Tibial nerve (tissue), 4 donors: ENCODE results near the gene PDZD4. TPM values are rescaled to one million over a fixed set of nuclear protein-coding genes. Genes with fewer than 3 reads are reported as not detected.

Experiments
- DNase-seq, 2 donors: peaks; one replicate each; pipeline ENCODE4 v3.0.0-alpha.2; 2019; ENCODE audit warnings: low spot score in 2 of 2
- H3K27ac ChIP-seq, 4 donors: fragments of 200-600 bp; sonication (generic) in 3 of 4; one replicate each; pipeline ENCODE4 v1.5.1; 2017 to 2019; ENCODE audit warnings: mild to moderate bottlenecking in 1 of 4
- H3K27me3 ChIP-seq, 2 donors: fragments of 200-600 bp; sonication (generic) in 1 of 2; one replicate each; pipeline versions ENCODE4 v1.5.1 to v1.6.0; 2017 to 2019
- H3K36me3 ChIP-seq, 3 donors: fragments of 200-600 bp; sonication (generic); one replicate each; pipeline ENCODE4 v1.5.1; 2018 to 2019
- H3K4me1 ChIP-seq, 4 donors: fragments of 200-600 bp; sonication (generic) in 3 of 4; one replicate each; pipeline ENCODE4 v1.5.1; 2017 to 2019
- H3K4me3 ChIP-seq, 4 donors: fragments of 200-600 bp; sonication (generic) in 3 of 4; one replicate each; pipeline ENCODE4 v1.5.1; 2017 to 2019; ENCODE audit warnings: mild to moderate bottlenecking in 1 of 4, moderate library complexity in 1 of 4
- H3K9me3 ChIP-seq, 4 donors: fragments of 200-600 bp; sonication (generic) in 3 of 4; one replicate each; pipeline ENCODE4 v1.5.1; 2017 to 2019
- EP300 ChIP-seq, 2 donors: sonication (generic); formaldehyde crosslinking; IDR thresholded peaks; one replicate each; pipeline ENCODE4 v1.6.1; 2017; ENCODE audit warnings: antibody characterized with exemption in 2 of 2, mild to moderate bottlenecking in 1 of 2
- POLR2A ChIP-seq, 2 donors: fragments of 450-650 bp; IDR thresholded peaks; one replicate each; pipeline ENCODE4 v1.6.1; 2017; ENCODE audit warnings: antibody characterized with exemption in 2 of 2, mild to moderate bottlenecking in 2 of 2, moderate library complexity in 2 of 2
- WGBS, 2 donors: methylation state at CpG; one replicate each; pipeline ENCODE4 v1.1.5; 2018; 5-methylcytosine and 5-hydroxymethylcytosine counted together
- total RNA-seq, 4 donors: library from RNA; depleted of rRNA; stranded (reverse); fragments of >200 nt; gene quantifications; one replicate each; pipeline ENCODE4 v1.1.0, GENCODE V29; 2016
- TF ChIP-seq, protein P1 (sequence below), 5 experiments: fragments of 200-600 bp in 3 of 5; fragments of 450-650 bp in 2 of 5; sonication (generic) in 3 of 5; IDR thresholded peaks; one replicate each; pipeline ENCODE4 v1.5.1; 2016 to 2019; ENCODE audit warnings: antibody characterized with exemption in 5 of 5, mild to moderate bottlenecking in 3 of 5, moderate library complexity in 2 of 5

The PDZD4 gene
- total RNA-seq, 4 donors from 2014 or later: 19.9 to 24.6 (median 21.2) TPM

DNA sequence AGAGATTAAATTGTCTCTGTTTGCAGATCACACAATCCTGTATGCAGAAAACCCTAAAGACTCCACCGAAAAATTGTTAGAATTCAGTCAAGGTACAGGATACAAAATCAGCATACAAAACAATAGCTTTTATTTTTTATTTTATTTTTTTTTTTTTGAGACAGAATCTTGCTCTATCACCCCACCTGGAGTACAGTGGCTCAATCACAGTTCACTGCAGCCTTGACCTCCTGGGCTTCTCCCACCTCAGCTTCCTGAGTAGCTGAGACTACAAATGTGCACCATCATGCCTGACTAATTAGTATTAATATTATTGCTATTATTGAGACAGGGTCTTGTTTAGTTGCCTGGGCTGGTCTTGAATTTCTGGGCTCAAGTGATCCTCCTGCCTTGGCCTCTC is 75.2 kb downstream of the PDZD4 start:
- H3K27me3 ChIP-seq: no peaks in the 10 kb centered on the region
- no peaks in the 10 kb centered on the region for H3K4me1 ChIP-seq
- peaks cover 0 to 11% (median 0%) of the 10 kb centered on the region in 4 donors for H3K9me3 ChIP-seq
- no peak overlapping the region for H3K4me3 ChIP-seq
- no peaks in the 10 kb centered on the region for H3K36me3 ChIP-seq
- TF ChIP-seq, protein P1, sequence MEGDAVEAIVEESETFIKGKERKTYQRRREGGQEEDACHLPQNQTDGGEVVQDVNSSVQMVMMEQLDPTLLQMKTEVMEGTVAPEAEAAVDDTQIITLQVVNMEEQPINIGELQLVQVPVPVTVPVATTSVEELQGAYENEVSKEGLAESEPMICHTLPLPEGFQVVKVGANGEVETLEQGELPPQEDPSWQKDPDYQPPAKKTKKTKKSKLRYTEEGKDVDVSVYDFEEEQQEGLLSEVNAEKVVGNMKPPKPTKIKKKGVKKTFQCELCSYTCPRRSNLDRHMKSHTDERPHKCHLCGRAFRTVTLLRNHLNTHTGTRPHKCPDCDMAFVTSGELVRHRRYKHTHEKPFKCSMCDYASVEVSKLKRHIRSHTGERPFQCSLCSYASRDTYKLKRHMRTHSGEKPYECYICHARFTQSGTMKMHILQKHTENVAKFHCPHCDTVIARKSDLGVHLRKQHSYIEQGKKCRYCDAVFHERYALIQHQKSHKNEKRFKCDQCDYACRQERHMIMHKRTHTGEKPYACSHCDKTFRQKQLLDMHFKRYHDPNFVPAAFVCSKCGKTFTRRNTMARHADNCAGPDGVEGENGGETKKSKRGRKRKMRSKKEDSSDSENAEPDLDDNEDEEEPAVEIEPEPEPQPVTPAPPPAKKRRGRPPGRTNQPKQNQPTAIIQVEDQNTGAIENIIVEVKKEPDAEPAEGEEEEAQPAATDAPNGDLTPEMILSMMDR (IDR thresholded peaks at IDR 0.05): no peak
- TF ChIP-seq POLR2A (IDR thresholded peaks at IDR 0.05) (no peak), EP300 (IDR thresholded peaks at IDR 0.05) (no peak)
- H3K27ac ChIP-seq: no peak overlapping the region
- no peak for DNase-seq
- 77 to 86% methylated on average over 1 of the region's 1 CpG for WGBS, 2 donors

Other genes starting within 250 kb of the PDZD4 start
- 10 to 100 TPM; 26.4 to 36.9 (median 32.2) TPM for gene CCNQ, start 231.4 kb downstream of the PDZD4 start, total RNA-seq
- not detected for gene DUSP9, start 183.3 kb downstream of the PDZD4 start, total RNA-seq
- gene PNCK, start 156.7 kb downstream of the PDZD4 start, total RNA-seq: 1 to 10 TPM in 2 of 4 donors, under 1 TPM in 1, not detected in 1; 0.63 to 4.5 (median 3.6) TPM
- gene SLC6A8, start 142.6 kb downstream of the PDZD4 start, total RNA-seq: 10 to 100 TPM; 14.4 to 26.7 (median 21.9) TPM
- gene BCAP31, start 106.2 kb downstream of the PDZD4 start, total RNA-seq: 100 to 1,000 TPM in 3 of 4 donors, 10 to 100 TPM in 1; 99.0 to 126 (median 114) TPM
- 10 to 100 TPM; 13.0 to 36.6 (median 15.0) TPM for gene ABCD1, start 105.7 kb downstream of the PDZD4 start, total RNA-seq
- 10 to 100 TPM; 45.4 to 77.7 (median 50.3) TPM for gene PLXNB3, start 66.3 kb downstream of the PDZD4 start, total RNA-seq
- gene SRPK3, start 49.5 kb downstream of the PDZD4 start, total RNA-seq: 1 to 10 TPM in 2 of 4 donors, under 1 TPM in 2; 0.87 to 5.1 (median 1.4) TPM
- gene IDH3G, start 36.2 kb downstream of the PDZD4 start, total RNA-seq: 100 to 1,000 TPM in 1 of 4 donors, 10 to 100 TPM in 3; 48.9 to 101 (median 83.2) TPM
- 100 to 1,000 TPM in 3 of 4 donors, 10 to 100 TPM in 1; 93.6 to 156 (median 131) TPM for gene SSR4, start 35.9 kb downstream of the PDZD4 start, total RNA-seq
- gene L1CAM, start 55.6 kb upstream of the PDZD4 start, total RNA-seq: 10 to 100 TPM; 23.7 to 53.7 (median 46.3) TPM
- gene AVPR2, start 74.1 kb upstream of the PDZD4 start, total RNA-seq: 1 to 10 TPM; 2.1 to 9.3 (median 5.7) TPM
- gene ARHGAP4, start 95.7 kb upstream of the PDZD4 start, total RNA-seq: 10 to 100 TPM; 23.0 to 90.9 (median 32.7) TPM
- 100 to 1,000 TPM in 1 of 4 donors, 10 to 100 TPM in 3; 48.0 to 152 (median 73.8) TPM for gene NAA10, start 104.5 kb upstream of the PDZD4 start, total RNA-seq
- gene RENBP, start 114.1 kb upstream of the PDZD4 start, total RNA-seq: 10 to 100 TPM; 12.1 to 28.8 (median 17.8) TPM
- 10 to 100 TPM; 42.6 to 52.2 (median 48.9) TPM for gene HCFC1, start 141.3 kb upstream of the PDZD4 start, total RNA-seq
- gene TMEM187, start 142.2 kb upstream of the PDZD4 start, total RNA-seq: 10 to 100 TPM in 2 of 4 donors, 1 to 10 TPM in 2; 4.2 to 16.4 (median 9.6) TPM
- 100 to 1,000 TPM in 1 of 4 donors, 10 to 100 TPM in 3; 50.7 to 127 (median 64.4) TPM for gene IRAK1, start 189.4 kb upstream of the PDZD4 start, total RNA-seq